ENCODE measurements around the gene TBX18. TPM values are rescaled to one million over a fixed set of nuclear protein-coding genes. Genes with fewer than 3 reads are reported as not detected.

The TBX18 gene
- total RNA-seq, 2 experiments from 2014 or later: not detected

DNA sequence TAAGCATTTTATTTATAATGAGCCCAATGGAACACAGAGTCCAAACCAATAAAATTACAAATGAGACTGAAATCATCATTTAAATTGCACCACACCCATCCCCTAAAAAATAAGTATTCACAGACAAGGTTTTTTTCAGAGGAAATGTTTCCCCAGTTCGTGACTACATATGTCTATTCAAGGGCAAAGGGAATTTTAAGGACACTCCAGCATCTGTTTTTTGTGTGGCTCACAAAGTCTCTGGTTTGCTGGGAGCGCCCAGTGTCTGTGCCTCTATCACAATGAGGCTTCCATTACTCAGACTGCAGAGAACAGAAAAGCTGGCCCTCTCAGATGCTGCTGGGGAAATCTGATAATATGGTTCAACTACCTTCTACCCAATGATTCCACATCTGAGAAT lies 16.0 kb downstream of the TBX18 start:
- no peak overlapping the region for H3K4me3 Mint-ChIP-seq
- H3K9me3 Mint-ChIP-seq: no peaks in the 10 kb centered on the region
- ChIA-PET CTCF (no interaction called here), POLR2A (no interaction called here)
- H3K27ac Mint-ChIP-seq: no peak overlapping the region
- TF ChIP-seq, protein P1, sequence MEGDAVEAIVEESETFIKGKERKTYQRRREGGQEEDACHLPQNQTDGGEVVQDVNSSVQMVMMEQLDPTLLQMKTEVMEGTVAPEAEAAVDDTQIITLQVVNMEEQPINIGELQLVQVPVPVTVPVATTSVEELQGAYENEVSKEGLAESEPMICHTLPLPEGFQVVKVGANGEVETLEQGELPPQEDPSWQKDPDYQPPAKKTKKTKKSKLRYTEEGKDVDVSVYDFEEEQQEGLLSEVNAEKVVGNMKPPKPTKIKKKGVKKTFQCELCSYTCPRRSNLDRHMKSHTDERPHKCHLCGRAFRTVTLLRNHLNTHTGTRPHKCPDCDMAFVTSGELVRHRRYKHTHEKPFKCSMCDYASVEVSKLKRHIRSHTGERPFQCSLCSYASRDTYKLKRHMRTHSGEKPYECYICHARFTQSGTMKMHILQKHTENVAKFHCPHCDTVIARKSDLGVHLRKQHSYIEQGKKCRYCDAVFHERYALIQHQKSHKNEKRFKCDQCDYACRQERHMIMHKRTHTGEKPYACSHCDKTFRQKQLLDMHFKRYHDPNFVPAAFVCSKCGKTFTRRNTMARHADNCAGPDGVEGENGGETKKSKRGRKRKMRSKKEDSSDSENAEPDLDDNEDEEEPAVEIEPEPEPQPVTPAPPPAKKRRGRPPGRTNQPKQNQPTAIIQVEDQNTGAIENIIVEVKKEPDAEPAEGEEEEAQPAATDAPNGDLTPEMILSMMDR (IDR thresholded peaks at IDR 0.05): no peak
- H3K36me3 Mint-ChIP-seq (ENCODE audit: low read depth): no peaks in the 10 kb centered on the region
- H3K27me3 Mint-ChIP-seq: no peaks in the 10 kb centered on the region
- no peak for DNase-seq
- intact Hi-C loops (cut with micrococcal nuclease): no loop called here
- no peak for ATAC-seq
- no peaks in the 10 kb centered on the region for H3K4me1 Mint-ChIP-seq (ENCODE audit: low read depth)

DNA sequence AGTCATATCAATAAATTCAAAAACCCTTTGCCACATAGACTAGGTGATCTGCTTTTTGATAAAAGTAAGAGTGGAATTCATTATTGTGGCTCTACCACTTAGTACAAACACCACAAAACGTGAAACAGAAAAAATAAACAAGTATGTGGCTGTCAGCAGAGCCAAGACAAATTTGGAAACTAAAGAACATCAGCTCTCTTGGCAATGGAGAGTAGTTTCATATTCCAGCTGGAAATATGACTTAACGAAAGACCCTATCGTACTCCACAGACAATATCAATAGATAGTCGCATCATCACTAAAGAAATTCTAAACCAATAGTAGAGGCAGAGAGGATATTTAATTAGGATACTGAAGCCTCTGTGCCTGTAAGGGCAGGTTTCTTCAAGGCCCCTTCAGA lies 20.8 kb downstream of the TBX18 start:
- CTCF ChIA-PET: interaction anchor here (0.9 kb wide), 1 partner anchor 321 kb away, joined by 3 read pairs; no protein-coding TSS in a partner anchor
- Mint-ChIP-seq H3K36me3 (ENCODE audit: low read depth) (no peaks in the 10 kb centered on the region), H3K4me1 (ENCODE audit: low read depth) (no peaks in the 10 kb centered on the region), H3K9me3 (no peaks in the 10 kb centered on the region), H3K27ac (no peak overlapping the region), H3K27me3 (no peaks in the 10 kb centered on the region), H3K4me3 (no peak overlapping the region)
- ATAC-seq (no peak), DNase-seq (no peak)
- TF ChIP-seq, protein P1 (IDR thresholded peaks at IDR 0.05): no peak
- intact Hi-C loops (cut with micrococcal nuclease): no loop called here
- POLR2A ChIA-PET: no interaction called here

- no peak for DNase-seq
- TF ChIP-seq, protein P1 (IDR thresholded peaks at IDR 0.05): no peak
- intact Hi-C loops (cut with micrococcal nuclease): no loop called here
- H3K27me3 Mint-ChIP-seq: no peaks in the 10 kb centered on the region
- ATAC-seq: no peak
- CTCF ChIA-PET: no interaction called here
- H3K36me3 Mint-ChIP-seq (ENCODE audit: low read depth): no peaks in the 10 kb centered on the region
- no peak overlapping the region for H3K4me3 Mint-ChIP-seq
- POLR2A ChIA-PET: no interaction called here
- no peaks in the 10 kb centered on the region for H3K4me1 Mint-ChIP-seq (ENCODE audit: low read depth)
- no peaks in the 10 kb centered on the region for H3K9me3 Mint-ChIP-seq
- H3K27ac Mint-ChIP-seq: no peak overlapping the region
These were observed 24.0 kb downstream of the TBX18 start for GRCh38 chr6:84740385-84740784.

- DNase-seq: no peak
- Mint-ChIP-seq H3K27ac (no peak overlapping the region), H3K36me3 (ENCODE audit: low read depth) (no peaks in the 10 kb centered on the region), H3K27me3 (no peaks in the 10 kb centered on the region), H3K4me1 (ENCODE audit: low read depth) (no peaks in the 10 kb centered on the region), H3K9me3 (no peaks in the 10 kb centered on the region), H3K4me3 (no peak overlapping the region)
- POLR2A ChIA-PET: no interaction called here
- no peak for ATAC-seq
- CTCF ChIA-PET: no interaction called here
- intact Hi-C loops (cut with micrococcal nuclease): no loop called here
- TF ChIP-seq, protein P1 (IDR thresholded peaks at IDR 0.05): no peak
These were observed 24.6 kb downstream of the TBX18 start for GRCh38 chr6:84739866-84740208.

- H3K27me3 Mint-ChIP-seq: no peaks in the 10 kb centered on the region
- H3K27ac Mint-ChIP-seq: no peak overlapping the region
- ChIA-PET CTCF (no interaction called here), POLR2A (no interaction called here)
- DNase-seq: no peak
- no peaks in the 10 kb centered on the region for H3K36me3 Mint-ChIP-seq (ENCODE audit: low read depth)
- H3K9me3 Mint-ChIP-seq: no peaks in the 10 kb centered on the region
- intact Hi-C loops (cut with micrococcal nuclease): no loop called here
- TF ChIP-seq, protein P1 (IDR thresholded peaks at IDR 0.05): no peak
- H3K4me1 Mint-ChIP-seq (ENCODE audit: low read depth): no peaks in the 10 kb centered on the region
- H3K4me3 Mint-ChIP-seq: no peak overlapping the region
- ATAC-seq: no peak
These were observed 25.2 kb downstream of the TBX18 start for GRCh38 chr6:84738996-84739865.
